A172 (cell line): ENCODE measurements around the gene GMEB1. TPM values are rescaled to one million over a fixed set of nuclear protein-coding genes. Genes with fewer than 3 reads are reported as not detected.

ENCODE experiments used
- DNase-seq: peaks from one replicate; pipeline ENCODE4 v3.0.0-alpha.2; 2015; ENCODE audit warnings: low spot score
- total RNA-seq: library from RNA; depleted of rRNA; stranded (reverse); fragments of >200 nt; shearing (Covaris generic); gene quantifications from 2 replicates; pipeline ENCODE4 v1.2.3, GENCODE V29; 2014; rRNA removed

The GMEB1 gene
- total RNA-seq, 1 experiment from 2014 or later: 4.3 TPM

DNA sequence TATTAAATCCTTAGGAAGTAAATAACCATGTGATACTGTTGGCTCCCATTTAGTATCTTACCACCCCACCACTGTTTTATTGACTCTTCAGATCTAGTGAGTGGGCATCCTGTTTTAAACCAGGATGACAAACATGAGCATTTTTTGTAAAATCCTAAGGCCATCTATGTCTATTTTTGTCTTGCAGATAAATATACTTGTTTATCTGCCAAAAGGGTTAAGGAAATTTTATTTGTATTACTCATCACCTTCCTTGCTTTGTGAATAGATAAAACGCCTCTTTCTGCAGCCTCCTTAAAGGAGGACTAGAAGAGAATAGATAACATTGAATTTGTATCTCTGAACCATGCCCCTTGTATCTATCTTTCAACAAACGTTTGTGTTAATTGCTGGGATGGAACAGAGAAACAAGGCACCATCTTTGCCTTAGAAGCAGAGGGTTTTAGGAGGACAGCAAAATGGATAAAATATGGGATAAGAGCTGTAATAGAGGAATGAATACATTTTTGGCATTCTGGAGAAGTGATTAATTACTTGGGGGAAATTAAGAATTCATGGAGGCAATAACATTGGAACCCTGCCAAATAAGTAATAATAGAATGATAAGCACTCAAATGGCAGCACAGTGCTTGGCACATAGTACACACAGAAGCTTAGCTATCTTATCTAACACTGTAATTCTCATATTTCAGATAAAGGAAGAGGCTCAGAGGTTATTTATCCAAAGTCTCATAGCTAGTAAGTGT lies 82.9 kb downstream of the GMEB1 start:
- peak; percentile 55 for DNase-seq

- DNase-seq: no peak
These were observed 87.1 kb downstream of the GMEB1 start for GRCh38 chr1:28755701-28756100.

DNA sequence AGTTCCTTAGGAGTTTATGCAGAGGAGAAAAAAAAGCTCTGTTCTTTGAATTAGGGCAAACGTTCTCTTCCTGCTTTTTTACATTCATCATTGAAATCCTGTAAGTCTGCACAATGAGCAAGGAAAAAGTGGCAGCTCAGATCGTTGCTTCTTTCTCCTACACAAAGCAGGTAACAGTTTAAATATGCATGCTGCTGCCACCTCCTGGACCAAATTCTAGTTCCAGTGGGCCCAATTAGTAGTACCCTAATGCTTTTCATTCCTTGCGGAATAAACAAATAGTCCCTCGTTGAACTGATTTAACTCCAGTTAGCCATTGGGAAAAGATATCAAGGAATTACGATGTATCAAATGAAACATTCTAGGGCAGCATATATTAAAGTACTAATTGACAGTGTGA lies 88.3 kb downstream of the GMEB1 start:
- DNase-seq: no peak

- no peak for DNase-seq
These were observed 89.8 kb downstream of the GMEB1 start for GRCh38 chr1:28758420-28758819.

DNA sequence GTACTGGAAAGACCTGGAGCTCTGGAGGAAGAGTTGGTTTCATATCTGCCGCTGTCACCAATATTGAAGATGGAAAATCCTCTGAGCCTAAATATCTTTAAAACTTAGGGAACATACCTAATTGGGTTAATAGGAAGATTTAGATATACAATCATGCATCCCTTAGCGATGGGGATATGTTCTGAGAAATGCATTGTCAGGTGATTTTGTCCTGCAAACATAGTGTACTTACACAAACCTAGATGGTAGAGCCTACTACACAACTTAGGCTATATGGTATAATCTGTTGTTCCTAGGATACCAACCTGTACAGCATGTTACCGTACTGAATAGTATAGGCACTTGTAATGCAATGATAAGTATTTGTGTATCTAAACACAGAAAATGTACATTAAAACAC lies 90.7 kb downstream of the GMEB1 start:
- DNase-seq: no peak

GRCh38 chr1:28761189-28761588 lies 92.6 kb downstream of the GMEB1 start:
- DNase-seq: no peak

- no peak for DNase-seq
These were observed 98.1 kb downstream of the GMEB1 start for GRCh38 chr1:28766532-28767183.

Other genes starting within 250 kb of the GMEB1 start
- gene RCC1, start 162.7 kb upstream of the GMEB1 start, total RNA-seq: 20.1 and 28.6 TPM in 2 replicates
- gene TRNAU1AP, start 115.7 kb upstream of the GMEB1 start, total RNA-seq: 15.2 and 17.1 TPM in 2 replicates
- gene RAB42, start 76.5 kb upstream of the GMEB1 start, total RNA-seq: 0.17 TPM in 1 of 2 replicates, not detected in the other
- 15.4 and 17.4 TPM in 2 replicates for gene TAF12, start 25.7 kb upstream of the GMEB1 start, total RNA-seq
- gene RNU11, start 20.2 kb upstream of the GMEB1 start, total RNA-seq: not detected in 2 replicates
- gene YTHDF2, start 68.2 kb downstream of the GMEB1 start, total RNA-seq: 48.2 and 51.3 TPM in 2 replicates
- not detected in 2 replicates for gene OPRD1, start 143.4 kb downstream of the GMEB1 start, total RNA-seq
- gene EPB41, start 245.8 kb downstream of the GMEB1 start, total RNA-seq: 16.4 and 20.5 TPM in 2 replicates